DMS153 treated with DMSO at 0.1 percent for 48 hours (cell line): ENCODE results near the gene CNIH3.

Experiments used
- DNase-seq: peaks from one replicate; lab custom pipeline; 2025; ENCODE audit not compliant: unreplicated experiment; lab: John Stamatoyannopoulos, UW

CNIH3 gene

DNA sequence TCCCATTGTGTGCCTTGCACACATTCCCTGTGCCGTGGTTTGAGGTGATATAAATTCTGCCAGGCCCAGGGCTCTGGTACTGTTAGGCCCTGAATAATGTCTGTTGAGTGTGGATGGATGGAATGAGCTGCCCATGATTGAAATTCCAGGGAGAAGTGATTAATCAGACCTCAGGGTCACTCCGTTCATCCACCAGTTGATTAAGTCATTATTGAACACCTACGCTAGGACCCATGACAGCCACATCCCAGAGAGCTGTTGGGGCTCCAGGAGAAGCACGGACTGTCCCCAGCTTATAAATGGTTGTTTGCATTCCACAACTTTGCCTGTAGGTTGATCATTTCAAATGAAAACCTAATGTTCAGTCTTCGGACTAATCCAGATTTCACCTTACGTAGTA is 98.4 kb downstream of the CNIH3 start:
- no peak for DNase-seq

DNA sequence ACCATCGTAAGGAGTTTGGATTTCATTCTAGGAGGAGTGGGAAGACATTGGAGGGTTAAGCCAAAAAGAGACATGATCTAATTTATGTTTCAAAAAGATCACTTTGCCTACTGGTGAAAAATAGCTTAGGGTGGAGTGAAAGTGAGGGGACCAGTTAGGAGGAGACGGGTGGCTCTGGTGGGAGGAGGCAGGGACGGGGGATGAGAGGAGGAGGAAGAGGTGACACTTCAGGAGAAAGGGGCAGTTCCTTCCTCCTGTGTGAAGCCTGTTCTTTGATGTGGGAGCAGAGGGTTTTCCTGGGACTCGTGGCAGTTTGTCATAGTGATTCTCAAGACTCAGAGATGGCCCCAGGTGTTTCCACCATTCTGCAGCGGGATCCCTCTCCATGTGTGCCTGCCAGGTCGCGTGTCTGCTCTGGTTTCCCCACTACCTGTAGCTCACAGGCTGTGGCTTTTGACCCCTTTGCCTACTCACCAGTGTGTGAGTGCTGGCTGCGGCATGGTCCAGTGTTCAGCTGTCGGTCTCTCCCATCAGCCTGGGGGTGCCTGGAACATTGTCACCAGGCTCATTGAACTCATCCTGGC is 102.4 kb downstream of the CNIH3 start:
- DNase-seq, result no peak

DNA sequence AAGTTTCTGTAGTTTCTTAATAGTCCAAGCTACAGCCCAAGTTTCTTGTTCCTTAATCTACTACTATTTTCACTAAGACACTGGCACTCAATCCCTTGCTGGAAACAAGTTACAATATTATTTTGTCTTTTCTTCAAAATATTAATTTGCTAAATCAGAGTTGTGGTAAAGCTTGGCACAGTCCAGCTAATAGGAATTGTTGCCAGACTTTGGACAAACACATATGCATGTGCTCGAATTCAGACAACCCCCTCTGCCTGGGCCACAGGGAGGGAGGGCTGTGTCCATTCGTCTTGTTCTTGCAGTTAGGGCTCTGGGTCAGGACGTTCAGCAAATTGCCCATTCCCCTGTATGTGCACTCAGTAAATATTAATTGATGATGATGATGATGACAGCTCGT is 103.6 kb downstream of the CNIH3 start:
- no peak for DNase-seq

DNA sequence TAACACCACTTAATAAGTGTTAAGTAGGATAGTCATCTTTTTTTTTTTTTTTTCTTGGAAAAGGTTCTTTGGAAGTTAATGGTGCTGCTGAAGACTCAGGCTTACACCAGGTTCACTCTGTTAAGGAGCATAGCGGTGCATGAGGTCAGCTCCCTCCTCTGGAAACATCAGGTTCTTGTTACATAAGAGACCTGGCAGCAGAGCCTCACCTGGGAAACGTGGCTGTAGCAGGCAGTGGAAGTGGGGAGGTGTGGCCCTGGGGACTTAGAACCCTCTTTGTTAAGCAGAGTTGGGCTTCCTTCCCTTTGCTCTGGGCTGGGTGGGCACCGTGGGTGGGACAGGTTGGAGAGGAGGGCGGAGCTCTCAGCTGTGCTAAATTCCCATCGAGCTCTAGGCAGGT is 104.1 kb downstream of the CNIH3 start:
- no peak for DNase-seq

DNA sequence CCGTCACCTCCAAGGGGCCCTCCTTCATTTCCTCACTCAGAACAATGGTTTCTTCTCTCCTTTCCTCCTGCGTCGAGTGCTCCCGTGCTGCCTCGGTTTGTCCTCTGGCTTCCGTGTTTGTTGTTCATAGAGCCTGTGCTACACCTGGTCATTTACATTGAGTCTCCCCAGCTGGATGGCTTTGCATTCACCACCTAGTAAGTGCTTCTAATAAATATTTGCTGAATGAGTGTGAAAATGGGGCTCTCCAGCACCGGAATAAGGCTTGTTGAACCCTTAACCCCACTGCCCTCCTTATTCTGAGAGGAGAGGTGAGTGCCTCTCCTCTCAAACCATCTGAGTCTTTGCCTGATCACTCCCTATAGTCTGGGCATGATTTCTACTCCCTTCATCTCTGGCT is 104.9 kb downstream of the CNIH3 start:
- DNase-seq, result no peak

DNA sequence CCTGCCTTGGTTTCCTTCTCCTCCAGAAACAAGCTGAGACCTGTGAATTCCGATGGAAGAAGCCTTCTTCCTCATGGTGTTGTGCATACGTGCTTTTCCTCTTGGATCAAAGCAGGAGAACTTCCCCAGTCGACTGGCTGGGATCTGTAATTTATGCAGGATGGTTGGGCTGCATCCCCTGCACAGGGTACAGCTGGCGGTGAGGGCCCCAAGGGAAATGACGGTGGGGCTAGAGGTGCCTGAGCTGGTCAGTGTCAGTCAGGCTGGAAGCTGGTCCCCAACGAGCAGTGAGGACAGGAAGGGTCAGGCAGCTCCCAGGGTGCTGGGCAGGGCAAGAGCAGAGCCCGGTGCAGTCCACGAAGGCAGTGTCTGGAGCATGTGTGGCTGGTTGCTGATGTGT is 106.7 kb downstream of the CNIH3 start:
- DNase-seq, result no peak

DNA sequence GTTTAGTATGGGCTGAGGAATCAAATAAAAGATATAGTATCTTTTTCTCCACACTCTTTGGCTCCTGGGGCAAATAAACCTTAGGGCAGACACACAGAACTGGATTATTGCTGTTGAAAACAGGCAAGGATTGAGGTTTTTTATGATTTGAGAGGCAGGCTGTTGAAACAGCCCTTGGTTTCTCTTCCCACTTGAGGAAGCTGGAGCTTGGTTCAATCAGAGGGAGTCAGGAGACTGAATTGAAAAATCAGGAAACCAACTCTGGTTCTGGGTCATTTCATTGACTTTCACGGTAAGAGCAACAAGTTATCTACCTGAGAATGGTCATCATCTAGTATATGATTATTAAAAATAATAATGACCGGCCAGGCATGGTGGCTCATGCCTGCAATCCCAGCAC is 108.4 kb downstream of the CNIH3 start:
- DNase-seq, result no peak

DNA sequence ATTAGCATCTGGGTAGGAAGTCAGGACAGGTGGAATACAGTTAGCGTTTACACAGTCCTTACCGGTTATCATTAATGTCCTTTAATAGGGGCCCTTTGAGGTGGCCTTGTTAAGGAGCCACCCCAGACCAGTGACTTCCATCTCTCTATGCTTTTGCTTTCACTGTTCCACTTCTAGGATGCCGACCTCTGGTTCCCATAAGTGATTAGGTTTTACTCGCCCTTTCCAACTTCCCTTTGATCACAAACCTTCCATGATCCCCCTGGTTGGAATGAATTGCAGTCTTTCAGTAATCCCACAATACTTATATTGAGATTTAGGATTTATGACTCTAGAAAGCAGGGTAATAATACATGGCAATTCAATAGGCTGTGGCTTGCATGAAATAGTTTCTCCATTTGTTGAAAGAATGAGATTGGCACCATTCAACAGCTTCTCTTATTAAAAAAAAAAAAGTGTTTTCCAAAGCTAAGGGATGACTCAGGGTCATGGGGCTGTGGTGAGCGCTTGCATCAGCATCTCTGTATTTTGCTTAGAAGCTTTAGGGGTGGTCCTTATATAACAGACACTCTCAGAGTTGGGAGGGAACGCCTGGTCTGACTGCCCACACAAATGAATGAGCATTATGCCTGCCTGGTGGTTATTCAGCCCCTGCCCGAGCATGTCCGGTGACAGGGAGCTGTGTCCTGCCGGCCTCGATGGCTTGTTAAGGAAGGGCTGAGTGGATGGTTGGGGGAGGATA is 110.5 kb downstream of the CNIH3 start:
- no peak for DNase-seq

DNA sequence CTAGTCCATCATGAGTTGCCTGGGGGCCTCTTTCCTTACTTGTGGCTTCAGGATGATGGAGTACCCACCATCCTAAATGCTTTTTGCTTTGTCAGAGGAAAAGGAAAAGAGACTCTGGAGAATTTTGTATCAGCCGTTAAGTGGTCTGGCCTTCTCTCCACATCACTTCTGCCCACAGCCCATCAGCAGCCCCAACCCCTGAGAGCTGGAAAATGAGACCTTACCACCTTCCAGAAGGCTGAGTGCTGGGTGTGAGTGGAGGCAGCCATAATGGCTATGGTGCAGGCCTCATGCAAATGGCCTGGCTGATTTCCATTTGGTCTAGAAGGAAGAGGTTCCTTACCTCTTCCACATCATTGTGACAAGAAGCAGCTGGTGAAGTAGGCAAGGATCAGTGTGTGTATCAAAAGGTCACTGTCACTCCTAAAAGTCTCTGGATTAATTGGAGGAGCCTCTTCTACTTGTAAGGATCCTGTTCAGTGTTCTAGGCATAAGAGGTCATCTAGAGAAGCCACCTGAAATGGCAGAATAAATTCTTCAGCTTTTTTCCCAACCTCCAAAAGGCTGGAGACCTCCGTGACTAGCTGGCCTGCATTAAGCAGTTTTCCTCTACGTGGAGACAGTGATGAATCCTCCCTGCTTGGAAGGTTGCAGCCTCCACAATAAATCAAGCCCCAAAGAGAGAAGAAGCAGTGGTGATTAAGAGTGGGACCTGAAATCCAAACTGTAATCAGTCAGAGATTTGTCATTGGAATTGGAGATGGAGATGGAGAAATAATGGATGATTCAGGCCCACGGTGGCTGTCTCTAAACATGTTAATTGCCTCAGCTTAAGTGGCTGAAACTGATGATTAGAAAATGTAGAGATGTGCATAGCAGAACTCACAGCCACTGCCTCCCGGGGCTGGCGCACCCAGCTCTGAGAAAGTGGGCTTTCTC is 111.5 kb downstream of the CNIH3 start:
- no peak for DNase-seq

DNA sequence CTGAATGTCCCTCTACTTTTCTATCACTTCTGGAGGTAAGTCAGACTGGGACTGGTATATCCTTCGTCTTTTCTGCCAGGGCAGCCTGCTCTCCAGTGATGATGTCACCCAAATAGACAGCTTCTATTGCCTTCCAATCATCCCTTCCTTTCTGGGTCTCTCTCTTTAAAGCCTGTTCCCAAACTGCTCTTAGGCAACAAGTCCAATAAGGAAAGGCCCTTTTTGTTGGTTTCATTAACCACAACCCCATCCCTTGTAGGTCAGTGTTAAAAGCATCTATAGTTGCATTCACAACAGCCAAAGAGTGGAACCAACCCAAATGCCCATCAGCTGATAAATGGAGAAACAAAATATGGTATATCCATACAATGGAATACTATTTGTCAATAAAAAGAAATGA is 114.4 kb downstream of the CNIH3 start:
- DNase-seq, result no peak

DNA sequence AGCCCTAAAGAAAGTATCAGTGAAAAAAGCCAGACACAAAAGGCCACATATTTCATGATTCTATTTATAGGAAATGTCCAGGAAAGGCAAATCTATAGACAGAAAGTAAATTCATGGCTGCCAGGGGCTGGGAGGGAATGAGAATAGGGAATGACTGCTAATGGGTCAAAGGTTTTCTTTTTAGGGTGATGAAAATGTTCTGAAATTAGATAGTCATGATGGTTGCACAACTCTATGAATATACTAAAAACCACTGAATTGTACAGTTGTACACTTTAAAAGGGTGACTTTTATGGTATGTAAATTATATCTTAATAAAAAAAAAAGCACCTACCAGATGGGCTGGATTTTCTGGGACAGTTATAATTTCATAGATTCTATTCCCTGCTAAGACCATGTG is 114.8 kb downstream of the CNIH3 start:
- DNase-seq, result no peak

DNA sequence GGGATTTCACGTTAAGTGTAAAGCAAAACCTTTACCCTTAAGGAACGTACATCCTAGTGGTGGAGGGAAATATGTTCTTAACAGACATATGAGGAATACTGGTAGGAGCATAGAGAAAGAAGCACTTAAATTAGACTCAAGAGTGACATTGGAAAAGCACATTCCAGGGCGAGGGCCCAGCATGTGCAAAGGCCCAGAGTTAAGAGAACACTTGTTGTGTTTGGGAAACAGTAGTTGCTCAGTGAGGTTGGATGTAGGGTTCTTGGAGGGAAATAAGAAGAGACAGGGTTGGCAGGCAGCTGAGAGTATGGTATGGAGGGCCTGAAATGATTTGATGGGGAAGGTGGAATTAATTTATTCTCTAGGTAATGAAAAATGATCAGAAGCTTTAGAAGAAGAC is 115.5 kb downstream of the CNIH3 start:
- no peak for DNase-seq

DNA sequence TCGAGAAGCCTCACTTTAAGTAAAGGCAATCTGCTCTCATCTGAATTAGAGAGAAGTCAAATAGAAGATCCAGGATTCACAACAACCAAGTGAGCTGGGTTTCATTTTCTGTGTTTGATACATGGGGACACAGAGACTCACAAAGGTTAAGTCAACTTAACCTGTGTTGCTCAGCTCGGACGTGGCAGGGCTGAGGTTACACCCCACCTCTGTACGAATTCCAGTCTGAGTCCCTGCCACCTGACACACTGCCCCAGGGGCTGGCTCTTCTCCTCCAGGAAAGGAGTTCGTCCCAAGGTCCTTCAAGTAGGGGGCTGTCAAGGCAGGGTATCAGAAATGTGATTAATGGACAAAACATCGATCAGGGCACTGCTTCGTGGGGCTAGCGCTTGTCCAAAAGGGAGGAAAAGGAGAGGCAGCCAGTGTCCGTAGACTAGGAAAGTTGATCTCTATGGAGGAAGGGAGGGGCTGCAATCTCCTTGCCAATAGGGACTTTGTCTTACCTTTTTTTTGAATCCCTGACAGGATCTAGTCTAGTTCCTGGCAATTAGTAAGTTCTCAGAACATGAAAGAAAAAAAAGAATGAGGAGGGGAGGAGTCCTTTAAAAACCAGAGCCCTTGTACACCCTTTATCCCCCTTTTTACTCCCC is 116.4 kb downstream of the CNIH3 start:
- DNase-seq, result no peak

DNA sequence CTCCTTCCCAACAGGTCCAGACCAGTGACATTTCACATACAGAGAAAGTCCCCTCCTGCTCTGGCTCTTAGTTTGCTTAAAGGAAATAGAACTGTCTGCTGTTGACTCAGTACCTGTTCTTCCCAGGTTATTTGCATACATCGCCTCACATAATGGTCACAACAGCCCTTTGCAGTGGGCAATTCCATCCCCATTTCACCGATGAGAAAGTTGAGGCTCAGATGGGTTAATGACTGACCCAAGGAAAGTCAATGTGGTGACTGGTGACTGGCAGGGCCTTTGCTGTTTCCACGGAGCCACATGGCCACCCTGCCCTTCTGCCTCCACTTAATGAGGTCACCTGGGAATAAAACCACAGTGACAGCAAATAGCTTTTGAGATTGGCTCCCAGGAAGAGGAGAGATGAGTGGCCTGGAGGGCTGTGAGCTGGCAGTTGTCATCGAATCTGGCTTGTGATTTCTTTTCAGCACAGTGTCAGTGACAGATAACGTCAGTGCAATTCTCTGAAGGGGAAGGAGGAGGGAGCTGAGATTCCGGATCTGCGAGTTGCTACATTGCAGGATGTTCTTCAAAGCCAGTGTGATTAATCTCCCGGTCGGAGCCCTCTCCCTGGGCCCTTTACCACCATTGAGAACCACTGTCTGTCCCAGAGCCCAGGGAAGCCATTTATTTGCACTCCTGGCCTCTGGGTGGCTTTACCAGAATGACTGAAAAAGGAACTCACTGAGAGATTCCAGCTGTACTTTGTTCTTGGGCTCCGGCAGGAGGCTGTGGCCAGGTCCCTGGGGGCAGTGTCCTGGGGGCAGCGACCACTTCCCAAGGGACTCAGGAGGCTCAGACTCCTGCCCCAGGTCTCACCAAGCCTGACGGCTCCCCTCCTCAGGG is 117.2 kb downstream of the CNIH3 start:
- peak; percentile 75 for DNase-seq

DNA sequence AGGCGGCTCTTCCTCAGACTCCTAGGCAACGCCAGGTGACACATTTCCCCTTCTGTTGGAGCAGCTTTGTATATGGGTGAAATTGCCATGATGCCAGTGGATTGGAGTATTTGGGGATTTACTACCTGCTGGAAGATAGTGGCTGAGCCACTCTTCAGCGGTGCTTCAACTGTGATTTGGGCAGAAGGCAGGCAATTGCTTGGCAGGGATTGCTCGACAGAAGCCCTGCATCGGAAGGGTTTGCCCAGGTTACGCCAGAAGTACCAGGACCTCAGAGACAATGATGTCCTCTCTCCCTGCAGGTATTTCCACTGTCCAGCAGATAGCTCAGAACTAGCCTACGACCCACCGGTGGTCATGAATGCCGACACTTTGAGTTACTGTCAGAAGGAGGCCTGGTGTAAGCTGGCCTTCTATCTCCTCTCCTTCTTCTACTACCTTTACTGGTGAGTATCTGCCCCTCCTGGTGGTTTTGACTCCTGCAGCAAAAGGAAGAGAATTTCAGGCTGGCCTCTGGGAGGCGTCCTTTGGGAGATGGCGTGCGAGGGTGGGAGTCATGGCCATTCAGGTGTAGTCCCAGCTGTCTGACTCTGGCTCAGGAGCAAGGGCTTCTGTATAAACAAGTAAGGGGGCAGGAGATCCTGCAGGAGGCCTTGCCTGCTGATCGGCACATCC is 118.3 kb downstream of the CNIH3 start:
- no peak for DNase-seq

DNA sequence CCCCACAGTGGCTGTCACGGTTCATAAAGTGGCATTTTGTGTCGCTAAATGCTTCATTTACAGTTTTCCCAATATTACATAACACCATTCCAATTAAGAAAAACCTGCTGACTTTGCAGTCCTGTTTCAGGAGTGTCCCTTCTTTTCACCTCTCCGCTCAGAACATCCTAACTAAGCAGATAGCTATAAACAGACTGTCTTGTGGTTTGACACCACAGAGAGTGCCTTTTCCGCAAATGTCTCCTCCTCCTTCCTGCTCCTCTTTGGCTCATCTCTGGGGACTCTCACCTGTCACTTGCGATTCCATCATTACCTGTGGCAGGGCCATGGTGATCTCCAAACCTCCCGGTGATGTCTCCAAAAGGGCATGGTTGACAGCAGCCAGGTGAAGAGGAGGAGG is 119.0 kb downstream of the CNIH3 start:
- no peak for DNase-seq

DNA sequence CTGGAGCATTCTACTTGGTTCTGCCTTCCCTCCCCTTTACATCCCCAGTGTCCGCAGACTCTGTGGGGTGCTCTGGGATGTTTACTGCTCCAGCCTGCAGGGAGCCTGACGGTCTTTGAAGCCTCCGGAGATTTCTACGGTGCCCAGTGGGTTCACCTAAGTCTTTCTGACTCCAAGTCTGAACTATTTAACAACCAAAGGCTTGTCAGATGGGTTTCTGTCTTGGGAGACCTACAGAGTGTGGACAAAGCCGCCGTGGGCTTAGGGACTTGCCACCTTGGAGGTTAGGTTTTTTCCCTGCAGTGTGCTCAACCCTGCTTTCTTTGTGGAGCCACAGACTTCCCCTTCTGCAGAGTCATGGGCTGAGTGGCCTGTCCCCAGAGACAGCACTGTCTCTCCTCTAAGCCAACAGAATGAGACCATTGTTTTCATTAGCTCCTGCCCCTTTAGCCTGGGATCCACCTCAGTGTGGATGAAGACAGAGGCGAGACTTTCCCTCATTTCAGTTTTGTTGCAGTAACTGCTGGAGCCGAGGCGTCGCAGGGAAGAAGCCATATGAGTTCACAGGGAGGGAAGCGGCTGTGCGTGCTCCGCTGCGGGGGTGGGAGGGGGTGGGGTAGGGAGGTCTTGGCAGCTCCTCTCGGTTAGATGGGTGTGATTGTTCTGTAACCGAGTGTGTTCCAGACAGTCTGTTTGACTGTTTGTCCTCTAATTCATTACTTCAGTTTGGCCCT is 120.7 kb downstream of the CNIH3 start:
- peak; percentile 55 for DNase-seq

DNA sequence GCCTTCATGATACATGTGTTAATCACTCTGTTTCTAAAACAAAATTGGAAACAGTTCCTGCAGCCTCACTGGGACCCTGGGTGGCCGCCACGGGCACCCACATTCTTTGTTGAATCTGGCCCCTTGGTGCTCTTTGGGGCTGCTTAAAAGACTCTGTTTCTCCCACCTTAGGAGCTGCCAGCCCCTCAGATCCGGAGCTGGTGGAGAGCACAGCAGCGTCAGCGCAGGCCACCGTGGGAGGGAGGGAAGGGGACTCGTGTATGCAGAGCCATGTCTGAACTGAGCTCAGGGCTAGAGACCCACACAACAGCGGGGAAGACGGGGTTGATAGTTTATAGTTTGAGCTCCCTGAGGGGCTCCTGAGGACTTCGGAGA is 121.2 kb downstream of the CNIH3 start:
- no peak for DNase-seq

DNA sequence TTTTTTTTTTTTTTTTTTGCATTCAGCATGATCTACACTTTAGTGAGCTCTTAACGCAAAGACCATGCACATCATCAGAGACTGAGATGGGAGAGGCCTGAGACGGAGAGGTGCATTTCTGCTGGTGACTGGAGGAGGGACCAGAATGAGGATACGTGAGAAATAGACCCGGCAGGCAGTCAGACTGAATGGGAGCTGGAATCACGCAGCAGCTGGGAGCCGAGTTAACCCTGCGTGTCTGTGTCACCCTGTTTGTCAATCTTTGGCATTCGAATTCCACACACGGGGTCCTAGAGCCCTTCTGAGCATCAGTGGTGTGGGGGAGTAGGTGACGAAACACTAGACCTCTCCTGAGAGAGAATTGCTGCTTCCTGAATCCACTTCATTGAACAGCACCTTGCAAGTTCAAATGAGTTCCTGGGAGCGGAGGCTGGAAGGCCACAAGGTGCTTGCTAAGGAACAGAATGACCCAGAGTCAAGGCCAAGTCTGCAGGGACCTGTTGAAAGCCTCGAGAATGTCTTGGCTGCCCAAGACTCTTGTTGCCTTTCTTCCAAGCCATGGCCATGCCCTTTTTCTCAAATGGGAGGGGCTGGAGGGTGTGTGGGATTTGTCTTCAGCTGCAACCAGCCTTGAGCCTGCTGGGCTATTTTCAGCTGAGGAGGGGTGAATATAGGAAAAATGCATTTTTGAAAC is 123.3 kb downstream of the CNIH3 start:
- no peak for DNase-seq
